Lower leg skin (tissue), 4 donors: ENCODE measurements around the gene POU2AF1. TPM values are rescaled to one million over a fixed set of nuclear protein-coding genes. Genes with fewer than 3 reads are reported as not detected.

Experiments used
- DNase-seq, 2 donors: peaks; one replicate each; pipeline ENCODE4 v3.0.0-alpha.2; 2019; ENCODE audit warnings: low spot score in 2 of 2
- H3K4me3 ChIP-seq: fragments of 200-600 bp; sonication (generic); 2 replicates; pipeline ENCODE4 v1.5.1; 2017; ENCODE audit warnings: mild to moderate bottlenecking, low read depth; ENCODE audit not compliant: poor library complexity, severe bottlenecking
- POLR2A ChIP-seq, 2 donors: fragments of 450-650 bp; IDR thresholded peaks; one replicate each; pipeline ENCODE4 v1.6.1; 2016 to 2017; ENCODE audit warnings: antibody characterized with exemption in 2 of 2, mild to moderate bottlenecking in 1 of 2, moderate library complexity in 1 of 2
- WGBS, 2 donors: methylation state at CpG; one replicate each; pipeline ENCODE4 v1.1.5; 2018; 5-methylcytosine and 5-hydroxymethylcytosine counted together
- intact Hi-C: fragments of 100-400 bp; cut with DNase I; formaldehyde crosslinking; loops from one replicate; pipeline ENCODE4 v1.15.0; 2023; ENCODE audit warnings: low total_unique reads
- microRNA-seq, 2 donors: library from miRNA; unstranded; fragments of <30 nt; microRNA quantifications; one replicate each; pipeline ENCODE4, GENCODE V29; 2016; ENCODE audit warnings: borderline replicate concordance in 2 of 2, borderline number of aligned reads in 1 of 2
- total RNA-seq, 4 donors: library from RNA; depleted of rRNA; stranded (reverse); fragments of >200 nt; gene quantifications; one replicate each; pipeline ENCODE4 v1.1.0, GENCODE V29; 2016
- TF ChIP-seq, protein P1 (sequence below), 3 donors: fragments of 450-650 bp; IDR thresholded peaks; one replicate each; pipeline ENCODE4 v1.5.1; 2016; ENCODE audit warnings: antibody characterized with exemption in 3 of 3, mild to moderate bottlenecking in 3 of 3, moderate library complexity in 2 of 3

The POU2AF1 gene
- total RNA-seq, 4 donors from 2014 or later, result 0.13 TPM; not detected in 3

DNA sequence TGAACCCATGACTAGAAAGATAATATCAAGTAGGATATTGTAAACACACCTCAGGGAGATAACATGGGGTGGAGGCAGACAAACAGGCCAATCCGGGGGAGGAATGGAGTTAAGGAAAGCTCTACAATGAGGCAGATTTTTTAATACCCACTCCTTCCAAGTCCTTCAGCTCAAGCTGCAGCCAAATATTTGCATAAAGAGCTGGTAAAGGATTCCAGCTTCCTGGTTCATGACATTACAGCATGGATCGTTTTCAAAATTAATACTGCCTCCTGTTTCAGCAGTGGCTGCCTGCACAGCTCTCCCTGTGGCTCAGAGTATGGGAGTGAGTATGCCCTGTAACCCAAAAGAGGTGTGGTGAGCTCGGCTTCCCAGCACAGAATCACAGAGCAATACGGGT lies 75.6 kb downstream of the POU2AF1 start:
- intact Hi-C loops, result no loop called here
- WGBS, 2 donors, result 31 to 38% methylated on average over 4 of the region's 4 CpGs
- DNase-seq, result no peak
- no peak for TF ChIP-seq POLR2A (IDR thresholded peaks at IDR 0.05)
- TF ChIP-seq, protein P1, sequence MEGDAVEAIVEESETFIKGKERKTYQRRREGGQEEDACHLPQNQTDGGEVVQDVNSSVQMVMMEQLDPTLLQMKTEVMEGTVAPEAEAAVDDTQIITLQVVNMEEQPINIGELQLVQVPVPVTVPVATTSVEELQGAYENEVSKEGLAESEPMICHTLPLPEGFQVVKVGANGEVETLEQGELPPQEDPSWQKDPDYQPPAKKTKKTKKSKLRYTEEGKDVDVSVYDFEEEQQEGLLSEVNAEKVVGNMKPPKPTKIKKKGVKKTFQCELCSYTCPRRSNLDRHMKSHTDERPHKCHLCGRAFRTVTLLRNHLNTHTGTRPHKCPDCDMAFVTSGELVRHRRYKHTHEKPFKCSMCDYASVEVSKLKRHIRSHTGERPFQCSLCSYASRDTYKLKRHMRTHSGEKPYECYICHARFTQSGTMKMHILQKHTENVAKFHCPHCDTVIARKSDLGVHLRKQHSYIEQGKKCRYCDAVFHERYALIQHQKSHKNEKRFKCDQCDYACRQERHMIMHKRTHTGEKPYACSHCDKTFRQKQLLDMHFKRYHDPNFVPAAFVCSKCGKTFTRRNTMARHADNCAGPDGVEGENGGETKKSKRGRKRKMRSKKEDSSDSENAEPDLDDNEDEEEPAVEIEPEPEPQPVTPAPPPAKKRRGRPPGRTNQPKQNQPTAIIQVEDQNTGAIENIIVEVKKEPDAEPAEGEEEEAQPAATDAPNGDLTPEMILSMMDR (IDR thresholded peaks at IDR 0.05), result no peak
- H3K4me3 ChIP-seq, result no peak overlapping the region

DNA sequence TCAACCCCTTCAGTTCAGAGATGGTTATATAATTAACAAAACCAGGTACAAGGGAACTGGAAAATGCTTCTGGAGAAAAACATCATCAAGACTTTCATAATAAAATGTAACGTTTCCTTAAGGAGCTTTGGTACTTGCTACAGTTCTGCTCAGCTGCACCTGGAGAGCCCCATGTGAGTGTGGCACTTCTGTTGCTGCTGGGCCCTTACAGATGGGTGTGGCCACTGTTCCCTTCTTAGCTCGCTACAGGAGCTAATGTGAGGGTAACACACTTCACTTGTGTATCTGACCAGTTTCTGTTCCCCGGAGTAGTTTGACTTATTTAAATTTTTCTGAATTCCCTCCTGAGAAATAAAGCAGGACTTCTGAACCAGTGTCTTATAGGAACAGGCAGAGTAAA lies 76.8 kb downstream of the POU2AF1 start:
- intact Hi-C loops, result no loop called here
- WGBS, 2 donors, result 29 to 35% methylated on average over 3 of the region's 3 CpGs
- no peak for DNase-seq
- H3K4me3 ChIP-seq, result no peak overlapping the region
- TF ChIP-seq, protein P1 (IDR thresholded peaks at IDR 0.05), result no peak
- no peak for TF ChIP-seq POLR2A (IDR thresholded peaks at IDR 0.05)

Small RNAs within 50 kb of the gene (microRNA-seq; reads per million reads assigned to microRNA genes)
- 0 reads per million in 2 donors for gene MIR4491

Other genes with a start within 250 kb of the POU2AF1 start
- not detected for gene POU2AF2, start 133.6 kb downstream of the POU2AF1 start, total RNA-seq
- gene POU2AF3, start 80.7 kb downstream of the POU2AF1 start, total RNA-seq, result not detected
- not detected for gene BTG4, start 133.1 kb upstream of the POU2AF1 start, total RNA-seq
- gene HOATZ, start 135.5 kb upstream of the POU2AF1 start, total RNA-seq, result not detected
- gene LAYN, start 161.4 kb upstream of the POU2AF1 start, total RNA-seq, result 1 to 10 TPM; 1.9 to 3.0 (median 2.1) TPM
- 10 to 100 TPM; 15.4 to 19.5 (median 18.9) TPM for gene SIK2, start 223.2 kb upstream of the POU2AF1 start, total RNA-seq